Endothelial cell of umbilical vein (primary cell): ENCODE data around the gene CEP70.

ENCODE experiments used
- CTCF ChIP-seq, 2 donors: IDR thresholded peaks; 1 replicate in 1 of 2; 2 replicates in 1 of 2; pipeline ENCODE4 v1.5.1; 2011; ENCODE audit warnings: low read length in 2 of 2, mild to moderate bottlenecking in 2 of 2, moderate library complexity in 2 of 2, control low read depth in 1 of 2, inconsistent platforms in 1 of 2, low read depth in 1 of 2; ENCODE audit not compliant: insufficient read depth in 1 of 2; ENCODE audit errors: extremely low read depth in 1 of 2
- EZH2 ChIP-seq: IDR thresholded peaks from 2 replicates; pipeline ENCODE4 v1.6.1; 2012; ENCODE audit warnings: borderline replicate concordance, low read depth, mild to moderate bottlenecking, moderate library complexity, low read length, inconsistent platforms; ENCODE audit not compliant: severe bottlenecking
- FOS ChIP-seq: IDR thresholded peaks from 2 replicates; pipeline ENCODE4 v1.6.1; 2011; ENCODE audit warnings: mild to moderate bottlenecking, low read length, moderate library complexity, borderline replicate concordance; ENCODE audit not compliant: insufficient read depth
- GATA2 ChIP-seq: IDR thresholded peaks from 2 replicates; pipeline ENCODE4 v1.7.0; 2011; ENCODE audit warnings: low read depth, mild to moderate bottlenecking, moderate library complexity, mixed read lengths, low read length; ENCODE audit not compliant: insufficient read length, insufficient read depth
- JUN ChIP-seq: IDR thresholded peaks from 2 replicates; pipeline ENCODE4 v1.6.1; 2011; ENCODE audit warnings: borderline replicate concordance, low read depth; ENCODE audit not compliant: insufficient read length, insufficient read depth
- MAX ChIP-seq: IDR thresholded peaks from 2 replicates; pipeline ENCODE4 v1.6.1; 2011; ENCODE audit not compliant: insufficient read depth, insufficient read length
- MYC ChIP-seq: IDR thresholded peaks from one replicate; pipeline ENCODE4 v1.6.1; 2011; ENCODE audit warnings: mild to moderate bottlenecking, low read depth, low read length
- POLR2A ChIP-seq: IDR thresholded peaks from 2 replicates; pipeline ENCODE4 v1.6.1; 2012; ENCODE audit warnings: low read depth, mild to moderate bottlenecking, control low read depth, low read length
- POLR2AphosphoS5 ChIP-seq: IDR thresholded peaks from 2 replicates; pipeline ENCODE4 v1.6.1; 2012; ENCODE audit warnings: low read depth, mild to moderate bottlenecking, control low read depth, low read length, moderate library complexity; ENCODE audit not compliant: insufficient read depth

- TF ChIP-seq POLR2A (no peak), CTCF (IDR thresholded peaks at IDR 0.05; ENCODE audit: extremely low read depth in 1 of 2, insufficient read depth in 1 of 2, low read depth in 1 of 2, low read length in 2 of 2) (no peak), POLR2AphosphoS5 (no peak), MAX (no peak), EZH2 (no peak), GATA2 (no peak), FOS (no peak), MYC (no peak), JUN (no peak)
These were observed 99.5 kb downstream of the CEP70 start for GRCh38 chr3:138494607-138494929.
